ENCODE data around the gene NOCT.

DNA sequence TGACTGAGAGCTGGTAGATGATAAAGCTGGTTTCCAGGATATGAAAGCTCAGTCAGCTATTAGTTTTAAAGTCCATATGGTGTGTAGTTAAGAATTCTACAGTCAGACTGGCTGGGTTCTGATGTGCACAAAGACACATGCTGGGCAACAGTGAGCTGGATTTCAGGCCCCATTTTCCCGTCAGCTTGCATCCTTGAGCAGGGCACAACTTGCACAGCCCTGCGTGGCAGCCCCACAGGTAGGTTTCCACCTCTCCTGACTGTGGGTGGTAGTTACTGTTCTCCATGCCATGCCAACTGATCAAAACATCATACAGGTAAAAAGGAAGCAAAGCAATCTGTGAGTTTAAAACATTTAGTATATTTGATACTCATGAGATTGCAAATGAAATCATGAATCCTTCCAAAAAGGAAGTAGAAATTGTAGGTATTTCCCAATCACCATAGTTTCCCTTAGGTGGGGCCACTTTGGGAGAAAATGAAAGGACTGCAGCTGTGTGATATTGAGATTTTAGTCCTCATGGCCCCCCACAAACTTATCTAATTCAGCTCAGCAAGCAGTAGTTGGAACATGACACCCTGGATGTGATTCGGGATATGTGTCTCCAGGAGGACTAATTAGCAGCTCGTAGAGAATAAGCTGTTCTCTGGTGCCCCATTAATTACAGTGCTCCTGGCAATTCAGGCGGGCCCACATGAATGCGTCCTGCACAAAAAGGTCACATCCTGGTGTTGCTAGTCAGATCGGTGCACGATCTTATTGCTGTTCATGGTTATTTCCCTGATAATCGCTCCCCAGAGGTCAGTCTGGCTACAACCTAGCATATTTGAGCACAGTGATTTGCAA is 42.4 kb upstream of the NOCT start:
- TF ChIP-seq, protein P1, sequence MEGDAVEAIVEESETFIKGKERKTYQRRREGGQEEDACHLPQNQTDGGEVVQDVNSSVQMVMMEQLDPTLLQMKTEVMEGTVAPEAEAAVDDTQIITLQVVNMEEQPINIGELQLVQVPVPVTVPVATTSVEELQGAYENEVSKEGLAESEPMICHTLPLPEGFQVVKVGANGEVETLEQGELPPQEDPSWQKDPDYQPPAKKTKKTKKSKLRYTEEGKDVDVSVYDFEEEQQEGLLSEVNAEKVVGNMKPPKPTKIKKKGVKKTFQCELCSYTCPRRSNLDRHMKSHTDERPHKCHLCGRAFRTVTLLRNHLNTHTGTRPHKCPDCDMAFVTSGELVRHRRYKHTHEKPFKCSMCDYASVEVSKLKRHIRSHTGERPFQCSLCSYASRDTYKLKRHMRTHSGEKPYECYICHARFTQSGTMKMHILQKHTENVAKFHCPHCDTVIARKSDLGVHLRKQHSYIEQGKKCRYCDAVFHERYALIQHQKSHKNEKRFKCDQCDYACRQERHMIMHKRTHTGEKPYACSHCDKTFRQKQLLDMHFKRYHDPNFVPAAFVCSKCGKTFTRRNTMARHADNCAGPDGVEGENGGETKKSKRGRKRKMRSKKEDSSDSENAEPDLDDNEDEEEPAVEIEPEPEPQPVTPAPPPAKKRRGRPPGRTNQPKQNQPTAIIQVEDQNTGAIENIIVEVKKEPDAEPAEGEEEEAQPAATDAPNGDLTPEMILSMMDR (IDR thresholded peaks at IDR 0.05) = no peak
- no peak for TF ChIP-seq POLR2A (IDR thresholded peaks at IDR 0.05)
- TF ChIP-seq POLR2AphosphoS5 (IDR thresholded peaks at IDR 0.05) = no peak
